ENCODE data around the gene ASTN1.

DNA sequence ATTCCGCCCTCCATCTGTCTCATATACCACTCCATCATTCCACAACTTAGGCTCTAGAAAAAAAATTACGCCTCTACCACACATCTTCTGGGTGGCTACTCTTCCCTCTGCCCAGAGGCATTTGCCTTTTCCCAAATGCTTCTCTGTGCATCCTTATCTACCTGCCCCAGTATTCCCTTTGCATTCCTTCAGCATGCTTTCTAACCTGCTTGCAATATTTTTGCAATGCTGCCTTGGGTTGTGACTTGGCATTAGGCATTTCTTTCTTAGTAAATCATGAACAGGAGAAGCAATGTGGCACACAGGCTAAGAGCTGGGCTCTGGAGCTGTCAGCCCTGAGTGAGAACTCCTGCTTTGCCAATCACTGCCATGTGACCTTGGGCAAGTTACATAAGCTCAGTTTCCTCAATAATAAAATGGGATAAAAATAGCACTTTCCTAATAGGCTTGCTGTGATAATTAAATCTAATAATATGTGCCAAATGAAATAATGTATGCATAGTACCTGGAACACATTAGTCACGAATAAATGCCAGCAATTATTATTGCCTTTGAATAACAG lies 276.0 kb downstream of the ASTN1 start:
- TF ChIP-seq ZNF274 (IDR thresholded peaks at IDR 0.05; ENCODE audit: low read depth, low read length) = no peak
- no peak for TF ChIP-seq YY1 (IDR thresholded peaks at IDR 0.05; ENCODE audit: insufficient read depth, insufficient read length)

All from NT2/D1 (cell line).